ENCODE data around the gene INTS6L. TPM values are rescaled to one million over a fixed set of nuclear protein-coding genes. Genes with fewer than 3 reads are reported as not detected.
A peak's percentile ranks its signal among the peaks of the same experiment; 100 is the strongest.

The INTS6L gene
- total RNA-seq, 2 experiments from 2014 or later, result 19.9 to 21.0 TPM

GRCh38 chrX:135513130-135513515, 7.3 kb upstream of the INTS6L start:
- H3K4me3 Mint-ChIP-seq, result no peak overlapping the region
- POLR2A ChIA-PET, result no interaction called here
- intact Hi-C loops (cut with micrococcal nuclease), result no loop called here
- no peak for ATAC-seq
- H3K27ac Mint-ChIP-seq, result no peak overlapping the region
- peaks cover 2% of the 10 kb centered on the region for H3K4me1 Mint-ChIP-seq (ENCODE audit: low read depth)
- DNase-seq, result no peak
- H3K9me3 Mint-ChIP-seq, result no peaks in the 10 kb centered on the region
- TF ChIP-seq CTCF (IDR thresholded peaks at IDR 0.05), result no peak
- no peaks in the 10 kb centered on the region for H3K36me3 Mint-ChIP-seq (ENCODE audit: low read depth)
- CTCF ChIA-PET, result no interaction called here
- no peaks in the 10 kb centered on the region for H3K27me3 Mint-ChIP-seq

- TF ChIP-seq CTCF (IDR thresholded peaks at IDR 0.05), result no peak
- intact Hi-C loops (cut with micrococcal nuclease), result no loop called here
- ATAC-seq (no peak), DNase-seq (no peak)
- no peaks in the 10 kb centered on the region for H3K27me3 Mint-ChIP-seq
- no peak overlapping the region for H3K27ac Mint-ChIP-seq
- POLR2A ChIA-PET, result no interaction called here
- H3K36me3 Mint-ChIP-seq (ENCODE audit: low read depth), result no peaks in the 10 kb centered on the region
- no peaks in the 10 kb centered on the region for H3K9me3 Mint-ChIP-seq
- H3K4me3 Mint-ChIP-seq, result no peak overlapping the region
- peaks cover 9% of the 10 kb centered on the region for H3K4me1 Mint-ChIP-seq (ENCODE audit: low read depth)
- CTCF ChIA-PET, result interaction anchor here (0.6 kb wide), 2 partner anchors 54 to 1462 kb away, joined by 3 read pairs; no protein-coding TSS in a partner anchor
These were observed 4.1 kb upstream of the INTS6L start for GRCh38 chrX:135516376-135516775.

- CTCF ChIA-PET, result no interaction called here
- no peak overlapping the region for H3K4me3 Mint-ChIP-seq
These were observed 2.3 kb upstream of the INTS6L start for GRCh38 chrX:135518161-135518560.

GRCh38 chrX:135520022-135520552, 373 bp upstream of the INTS6L start:
- no peaks in the 10 kb centered on the region for H3K27me3 Mint-ChIP-seq
- no peaks in the 10 kb centered on the region for H3K9me3 Mint-ChIP-seq
- CTCF ChIA-PET, result no interaction called here
- H3K4me3 Mint-ChIP-seq, result peak overlapping the region; percentile 96
- no peak for TF ChIP-seq CTCF (IDR thresholded peaks at IDR 0.05)
- H3K36me3 Mint-ChIP-seq (ENCODE audit: low read depth), result peaks cover 12% of the 10 kb centered on the region
- no peak for DNase-seq
- H3K27ac Mint-ChIP-seq, result peak overlapping the region; percentile 99
- H3K4me1 Mint-ChIP-seq (ENCODE audit: low read depth), result peaks cover 24% of the 10 kb centered on the region
- ATAC-seq, result no peak
- intact Hi-C loops (cut with micrococcal nuclease), result no loop called here
- POLR2A ChIA-PET, result no interaction called here

More at GRCh38 chrX:135518161-135518560, 2.3 kb upstream of the INTS6L start:
- H3K4me1 Mint-ChIP-seq (ENCODE audit: low read depth), result peaks cover 9% of the 10 kb centered on the region
- H3K9me3 Mint-ChIP-seq, result no peaks in the 10 kb centered on the region
- intact Hi-C loops (cut with micrococcal nuclease), result no loop called here
- no peak for ATAC-seq
- DNase-seq, result no peak
- no peak for TF ChIP-seq CTCF (IDR thresholded peaks at IDR 0.05)
- no peak overlapping the region for H3K27ac Mint-ChIP-seq
- H3K27me3 Mint-ChIP-seq, result no peaks in the 10 kb centered on the region
- H3K36me3 Mint-ChIP-seq (ENCODE audit: low read depth), result peaks cover 5% of the 10 kb centered on the region
- POLR2A ChIA-PET, result no interaction called here

- intact Hi-C loops (cut with micrococcal nuclease), result no loop called here
- POLR2A ChIA-PET, result interaction anchor here (1.7 kb wide), 2 partner anchors 15 to 17 kb away, joined by 4 to 7 read pairs; no protein-coding TSS in a partner anchor
- no peaks in the 10 kb centered on the region for H3K27me3 Mint-ChIP-seq
- H3K36me3 Mint-ChIP-seq (ENCODE audit: low read depth), result peaks cover 20% of the 10 kb centered on the region
- TF ChIP-seq CTCF (IDR thresholded peaks at IDR 0.05), result no peak
- H3K27ac Mint-ChIP-seq, result peak overlapping the region; percentile 99
- peak overlapping the region; percentile 96 for H3K4me3 Mint-ChIP-seq
- CTCF ChIA-PET, result no interaction called here
- H3K9me3 Mint-ChIP-seq, result no peaks in the 10 kb centered on the region
- ATAC-seq (peak; percentile 82), DNase-seq (peak; percentile 91)
- H3K4me1 Mint-ChIP-seq (ENCODE audit: low read depth), result peaks cover 38% of the 10 kb centered on the region
These were observed 1.1 kb downstream of the INTS6L start for GRCh38 chrX:135521405-135522131.
